ENCODE results near the gene INPP4A.

INPP4A gene

GRCh38 chr2:98519156-98519555 is 74.5 kb downstream of the INPP4A start:
- DNase-seq = no peak

GRCh38 chr2:98519851-98520250 is 75.2 kb downstream of the INPP4A start:
- DNase-seq = no peak

GRCh38 chr2:98520806-98521205 is 76.1 kb downstream of the INPP4A start:
- DNase-seq = no peak

GRCh38 chr2:98521266-98521665 is 76.6 kb downstream of the INPP4A start:
- DNase-seq = no peak

- DNase-seq = no peak
Observed at GRCh38 chr2:98522854-98523253, 78.2 kb downstream of the INPP4A start.

GRCh38 chr2:98524168-98524567 is 79.5 kb downstream of the INPP4A start:
- no peak for DNase-seq

GRCh38 chr2:98528349-98528748 is 83.7 kb downstream of the INPP4A start:
- no peak for DNase-seq

GRCh38 chr2:98530114-98530513 is 85.5 kb downstream of the INPP4A start:
- DNase-seq = no peak

GRCh38 chr2:98532756-98533155 is 88.1 kb downstream of the INPP4A start:
- DNase-seq = no peak

- DNase-seq = no peak
Observed at GRCh38 chr2:98533547-98533946, 88.9 kb downstream of the INPP4A start.

- no peak for DNase-seq
Observed at GRCh38 chr2:98534761-98535160, 90.1 kb downstream of the INPP4A start.

GRCh38 chr2:98535971-98536677 is 91.5 kb downstream of the INPP4A start:
- DNase-seq = no peak

- DNase-seq = no peak
Observed at GRCh38 chr2:98537390-98538126, 92.9 kb downstream of the INPP4A start.

- no peak for DNase-seq
Observed at GRCh38 chr2:98538280-98539041, 93.8 kb downstream of the INPP4A start.

- no peak for DNase-seq
Observed at GRCh38 chr2:98539056-98539735, 94.5 kb downstream of the INPP4A start.

GRCh38 chr2:98540536-98540935 is 95.9 kb downstream of the INPP4A start:
- DNase-seq = no peak

GRCh38 chr2:98541489-98541888 is 96.8 kb downstream of the INPP4A start:
- no peak for DNase-seq

- DNase-seq = no peak
Observed at GRCh38 chr2:98541906-98542305, 97.2 kb downstream of the INPP4A start.

GRCh38 chr2:98543214-98543613 is 98.6 kb downstream of the INPP4A start:
- DNase-seq = no peak

- DNase-seq = no peak
Observed at GRCh38 chr2:98543842-98544241, 99.2 kb downstream of the INPP4A start.

- DNase-seq = no peak
Observed at GRCh38 chr2:98545591-98545990, 100.9 kb downstream of the INPP4A start.

GRCh38 chr2:98546186-98546585 is 101.5 kb downstream of the INPP4A start:
- no peak for DNase-seq

GRCh38 chr2:98547092-98547790 is 102.6 kb downstream of the INPP4A start:
- DNase-seq = no peak

All from NCI-H510A (cell line).